GM19193 (cell line): ENCODE results near the gene TNFSF18.

Experiments used
- POLR2A ChIP-seq: IDR thresholded peaks from 4 replicates; pipeline ENCODE4 v1.6.1; 2011; ENCODE audit not compliant: insufficient read depth, insufficient read length; ENCODE audit errors: extremely low read depth

Gene TNFSF18

DNA sequence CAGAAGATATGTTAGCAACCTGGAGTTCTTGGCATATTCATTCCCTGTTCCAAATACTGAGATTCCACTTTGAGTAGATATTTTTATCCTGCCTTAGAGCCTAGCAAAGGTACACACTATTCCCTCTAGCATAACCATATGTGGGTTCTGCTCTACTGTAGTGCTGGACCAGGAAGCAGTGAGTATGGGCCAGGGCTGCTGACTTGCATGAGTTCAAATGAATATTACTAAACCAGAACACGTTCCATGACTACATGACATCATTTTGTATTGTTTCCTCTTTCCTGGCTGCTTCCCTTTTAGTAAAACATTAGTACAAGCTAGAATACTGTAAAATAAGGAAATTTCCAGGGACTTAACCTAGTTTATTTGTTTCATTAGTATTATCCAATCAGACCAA, 41.1 kb downstream of the TNFSF18 start:
- TF ChIP-seq POLR2A: no peak

DNA sequence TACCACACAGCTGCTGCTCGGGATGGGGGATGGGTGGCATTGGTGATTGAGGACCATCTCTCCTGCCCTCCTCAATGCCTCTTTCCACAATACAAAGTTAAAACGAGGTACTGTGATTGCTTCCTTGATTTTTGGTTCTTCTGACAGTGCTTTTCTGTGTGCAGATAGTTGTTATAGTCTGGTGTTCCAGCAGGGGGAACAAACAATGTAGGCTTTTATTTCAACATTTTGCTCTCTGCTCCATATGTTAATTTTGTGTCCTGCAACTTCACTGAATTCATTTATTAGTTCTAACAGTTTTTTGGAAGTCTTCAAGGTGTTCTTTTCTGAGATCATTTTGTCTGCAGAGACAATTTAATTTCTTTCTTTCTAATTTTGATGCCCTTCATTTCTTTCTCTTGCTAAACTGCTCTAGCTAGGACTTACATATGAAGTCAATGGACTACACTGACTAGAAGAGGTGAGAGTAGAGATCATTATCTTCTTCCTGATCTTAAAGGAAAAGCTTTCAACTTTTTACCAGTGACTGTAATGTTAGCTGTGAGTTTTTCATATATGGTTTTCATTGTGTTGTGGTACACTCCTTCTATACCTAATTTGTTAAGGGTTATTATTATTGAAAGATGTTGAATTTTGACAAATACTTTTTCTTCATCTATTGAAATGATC, 45.4 kb downstream of the TNFSF18 start:
- no peak for TF ChIP-seq POLR2A

DNA sequence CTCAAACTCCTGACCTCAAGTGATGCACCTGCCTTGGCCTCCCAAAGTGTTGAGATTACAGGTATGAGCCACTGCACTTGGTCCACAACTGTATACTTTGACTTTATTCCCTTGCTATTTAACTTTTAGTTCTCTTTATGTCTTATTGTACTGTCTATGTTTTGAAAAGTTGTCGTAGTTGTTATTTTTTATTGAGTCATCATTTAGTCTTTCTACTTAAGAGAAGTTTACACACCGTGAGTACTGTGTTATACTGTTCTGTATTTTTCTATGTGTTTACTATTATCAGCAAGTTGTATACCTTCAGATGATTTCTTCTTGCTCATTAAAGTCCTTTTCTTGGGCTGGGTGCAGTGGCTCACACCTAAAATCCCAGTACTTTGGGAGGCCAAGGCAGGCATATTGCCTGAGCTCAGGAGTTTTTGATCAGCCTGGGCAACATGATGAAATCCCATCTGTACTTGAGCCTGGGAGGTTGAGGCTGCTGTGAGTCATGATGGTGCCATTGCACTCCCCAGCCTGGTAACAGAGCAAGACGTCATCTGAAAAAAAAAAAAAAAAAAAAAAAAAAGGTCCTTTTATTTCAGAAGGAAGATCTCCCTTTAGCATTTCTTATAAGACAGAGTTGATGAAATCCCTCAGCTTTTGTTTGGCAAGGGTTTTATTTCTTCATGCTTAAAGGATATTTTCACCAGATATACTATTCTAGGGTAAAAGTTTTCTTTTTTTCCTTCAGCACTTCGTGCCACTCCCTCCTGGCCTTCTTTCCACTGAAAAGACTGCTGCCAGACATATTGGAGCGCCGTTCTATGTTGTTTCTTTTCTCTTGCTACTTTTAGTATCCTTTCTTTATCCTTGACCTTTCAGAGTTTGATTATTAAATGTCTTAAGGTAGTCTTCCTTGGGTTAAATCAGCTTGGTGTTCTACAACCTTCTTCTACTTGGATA, 47.6 kb downstream of the TNFSF18 start:
- no peak for TF ChIP-seq POLR2A

DNA sequence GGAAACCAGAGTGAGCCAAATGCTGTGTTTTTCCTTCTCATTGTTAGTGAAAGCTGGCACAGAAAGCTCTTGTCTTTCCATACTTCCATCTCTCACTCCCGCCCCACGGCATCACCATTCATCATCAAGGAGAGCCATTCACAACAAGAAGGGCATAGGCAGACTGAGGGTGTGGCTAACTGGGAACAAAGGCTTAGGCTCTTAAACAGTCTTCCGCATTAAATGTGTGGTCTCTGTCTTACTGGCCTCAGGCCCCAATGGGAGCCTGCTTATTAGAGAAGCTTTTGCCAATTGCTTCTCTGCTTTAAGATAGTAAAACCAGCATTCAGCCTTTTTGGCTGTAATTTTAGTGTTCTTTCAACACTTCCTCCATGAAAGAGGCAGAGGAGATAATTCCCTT, 51.4 kb downstream of the TNFSF18 start:
- no peak for TF ChIP-seq POLR2A

DNA sequence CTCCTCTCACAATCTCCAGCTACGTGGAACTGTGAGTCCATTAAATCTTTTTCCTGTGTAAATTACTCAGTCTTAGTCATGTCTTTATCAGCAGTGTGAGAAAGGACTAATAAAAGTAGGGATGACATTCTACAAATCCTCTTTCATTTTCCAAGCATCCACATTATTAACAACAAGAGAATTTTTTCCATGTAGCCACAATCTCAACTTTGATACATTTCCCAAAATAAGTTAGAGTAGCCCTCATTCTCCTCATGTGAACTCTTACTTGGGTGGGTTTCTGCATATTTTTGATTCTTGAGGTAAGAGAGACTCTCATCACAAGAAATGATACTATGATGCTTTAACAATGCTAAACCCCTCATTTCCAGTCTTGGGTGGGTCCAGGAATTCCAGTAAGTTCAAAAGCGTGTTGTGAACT, 52.8 kb downstream of the TNFSF18 start:
- no peak for TF ChIP-seq POLR2A

DNA sequence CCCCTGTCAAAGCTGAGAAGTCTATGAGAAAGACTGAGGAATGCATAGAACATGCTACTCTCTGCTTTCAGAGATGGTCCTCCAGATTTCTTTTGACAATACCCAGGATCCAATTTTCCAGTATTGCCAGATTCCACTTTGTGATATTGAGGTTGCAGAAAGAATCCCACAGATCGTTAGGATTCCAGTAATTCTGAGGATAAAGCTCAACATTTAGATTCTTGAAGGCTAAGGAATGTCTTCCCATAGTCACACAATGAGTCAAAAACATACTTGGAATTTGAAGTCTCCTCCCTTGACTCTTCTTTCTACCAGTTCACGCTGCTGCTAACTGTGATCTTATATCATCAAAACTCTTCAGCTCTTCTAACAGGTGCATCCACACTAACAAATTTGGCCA, 57.1 kb downstream of the TNFSF18 start:
- TF ChIP-seq POLR2A: no peak

DNA sequence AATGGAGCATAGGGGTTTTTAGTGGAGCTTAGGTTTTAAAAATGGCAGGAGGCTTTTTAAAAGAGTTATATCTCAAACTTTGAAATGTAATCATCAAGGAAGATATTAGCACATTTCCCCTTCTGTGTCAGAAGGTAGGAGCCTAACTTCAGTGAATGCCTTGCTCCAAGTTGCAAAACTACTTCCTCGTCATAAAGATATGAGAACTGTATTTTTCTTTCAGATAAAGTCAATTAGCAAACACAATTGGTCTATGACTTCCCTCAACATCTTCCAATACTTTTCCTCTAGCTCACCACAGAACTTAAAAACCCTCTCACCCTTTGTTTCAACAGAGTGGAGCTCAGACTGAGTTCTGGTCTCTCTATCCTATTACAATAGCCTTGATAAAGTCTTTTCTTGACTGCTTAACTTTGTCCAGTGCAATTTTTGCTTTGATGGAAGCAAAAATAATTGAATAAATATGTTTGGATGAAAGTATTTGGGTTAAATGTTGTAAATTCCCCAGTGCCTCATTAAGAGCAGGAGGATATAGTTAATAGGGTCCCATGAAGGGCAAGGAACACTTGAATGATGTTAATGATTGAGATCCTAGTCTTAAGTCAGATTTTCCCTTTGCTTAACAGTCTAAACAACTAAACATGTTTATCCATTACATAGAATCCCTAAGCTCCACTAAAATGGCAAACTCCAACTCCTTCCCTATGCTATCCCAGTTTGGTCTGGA, 58.9 kb downstream of the TNFSF18 start:
- TF ChIP-seq POLR2A: no peak

DNA sequence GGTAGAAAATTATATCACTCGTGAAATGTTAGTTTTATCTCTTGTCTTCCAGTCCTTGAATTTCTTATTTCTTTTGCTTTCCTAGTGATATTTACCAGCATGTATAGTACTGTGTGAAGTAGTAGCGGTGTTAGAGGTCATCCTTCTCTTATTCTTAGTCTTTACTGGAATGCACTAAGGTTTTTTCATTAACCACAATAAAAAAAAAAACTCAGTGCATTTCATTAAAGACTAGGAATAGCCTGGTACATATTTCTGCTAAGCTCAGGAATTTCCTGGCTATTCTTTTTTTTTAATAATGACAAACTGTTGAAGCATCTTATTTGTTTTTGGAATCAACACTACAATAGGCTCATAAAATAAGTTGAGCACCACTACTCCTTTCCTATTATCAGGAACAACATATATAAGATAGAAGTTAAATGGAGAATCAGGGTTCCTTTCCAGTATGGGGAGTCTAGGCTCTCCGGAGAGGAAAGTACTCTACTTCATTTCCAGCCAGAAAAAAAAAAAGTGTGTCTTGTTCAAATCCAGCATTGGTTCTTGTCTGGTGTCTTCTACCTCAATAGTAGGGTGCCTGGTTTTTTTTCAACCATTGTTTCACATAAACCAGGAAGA, 60.0 kb downstream of the TNFSF18 start:
- TF ChIP-seq POLR2A: no peak
